Measurements from ENCODE around the gene ANXA2R. TPM values are rescaled to one million over a fixed set of nuclear protein-coding genes. Genes with fewer than 3 reads are reported as not detected.

The ANXA2R gene
- total and polyA plus RNA-seq, 9 of the 15 experiments (the other 6 are each of a cell fraction or from before 2014, with no cell fraction given): 2.1 to 4.8 (median 3.4) TPM

GRCh38 chr5:43040287-43041098 lies at the start of gene ANXA2R (continued):
- TF ChIP-seq RERE (CRISPR knock-in tag; IDR thresholded peaks at IDR 0.05; ENCODE audit: borderline replicate concordance) (no peak), RBM25 (IDR thresholded peaks at IDR 0.05; ENCODE audit: low read depth, low read length, severe bottlenecking) (no peak), SMARCA5 (IDR thresholded peaks at IDR 0.05) (no peak), TAF9B (IDR thresholded peaks at IDR 0.05; ENCODE audit: partially characterized antibody) (peak; percentile 51), SMARCC2 (IDR thresholded peaks at IDR 0.05; ENCODE audit: low read depth) (no peak), NCOR1 (IDR thresholded peaks at IDR 0.05) (peak; percentile 51), KLF10 (CRISPR knock-in tag; IDR thresholded peaks at IDR 0.05) (no peak), POLR2A (conservative IDR thresholded peaks at IDR 0.05) (peak; percentile 43), MEIS2 (IDR thresholded peaks at IDR 0.05; ENCODE audit: partially characterized antibody) (no peak), NFIC (IDR thresholded peaks at IDR 0.05) (0 out of 2 replicates have a peak, but pooled peaks have one; percentile 8), POLR2AphosphoS2 (IDR thresholded peaks at IDR 0.05; ENCODE audit: low read length) (0 out of 2 replicates have a peak, but pooled peaks have one; percentile 59), ZBTB43 (CRISPR knock-in tag; IDR thresholded peaks at IDR 0.05) (0 out of 2 replicates have a peak, but pooled peaks have one; percentile 64), ZBTB11 (CRISPR knock-in tag; IDR thresholded peaks at IDR 0.05) (peak in 1 of 3 experiments; percentile 17; a peak in 2 of 6 replicates), KLF1 (tag; IDR thresholded peaks at IDR 0.05) (no peak), HDAC3 (IDR thresholded peaks at IDR 0.05; ENCODE audit: borderline replicate concordance, partially characterized antibody) (peak; percentile 51), STAT5A (IDR thresholded peaks at IDR 0.05; ENCODE audit: borderline replicate concordance, low read length) (peak; percentile 50; the same call in 1 of the 2 replicates)

Data from K562 (cell line).